Ovary (tissue), 3 donors: ENCODE results near the gene ADAM29.

Source experiments
- EP300 ChIP-seq: sonication (generic); formaldehyde crosslinking; IDR thresholded peaks from one replicate; pipeline ENCODE4 v1.6.1; 2017; ENCODE audit warnings: antibody characterized with exemption
- TF ChIP-seq, protein P1 (sequence below), 3 donors: fragments of 450-650 bp in 2 of 3; fragments of 200-600 bp in 1 of 3; IDR thresholded peaks; one replicate each; pipeline versions ENCODE4 v1.5.1 to v1.8.0; 2016 to 2022; ENCODE audit warnings: antibody characterized with exemption in 3 of 3, mild to moderate bottlenecking in 1 of 3
- donor health status: DM: no; HTN: no; CAD: no.

DNA sequence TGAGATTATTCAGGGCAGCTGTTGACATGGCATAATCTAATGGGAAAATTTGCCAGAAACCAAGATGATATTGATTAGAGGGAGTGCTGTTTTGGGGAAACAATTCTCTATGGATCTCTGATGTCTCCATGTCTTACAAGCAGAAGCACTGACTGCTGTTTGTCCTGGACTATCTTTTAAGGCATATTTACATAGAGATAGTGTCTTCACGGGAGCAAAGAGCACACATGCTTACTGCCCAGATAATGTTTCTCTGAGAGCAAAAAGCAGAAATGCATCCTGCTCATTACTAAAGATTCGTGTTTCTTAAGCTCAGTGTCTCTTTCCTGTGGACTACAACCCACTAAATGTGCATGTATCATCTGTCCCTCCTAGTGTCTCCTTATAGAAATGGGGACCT is 47.8 kb upstream of the ADAM29 start:
- TF ChIP-seq, protein P1, sequence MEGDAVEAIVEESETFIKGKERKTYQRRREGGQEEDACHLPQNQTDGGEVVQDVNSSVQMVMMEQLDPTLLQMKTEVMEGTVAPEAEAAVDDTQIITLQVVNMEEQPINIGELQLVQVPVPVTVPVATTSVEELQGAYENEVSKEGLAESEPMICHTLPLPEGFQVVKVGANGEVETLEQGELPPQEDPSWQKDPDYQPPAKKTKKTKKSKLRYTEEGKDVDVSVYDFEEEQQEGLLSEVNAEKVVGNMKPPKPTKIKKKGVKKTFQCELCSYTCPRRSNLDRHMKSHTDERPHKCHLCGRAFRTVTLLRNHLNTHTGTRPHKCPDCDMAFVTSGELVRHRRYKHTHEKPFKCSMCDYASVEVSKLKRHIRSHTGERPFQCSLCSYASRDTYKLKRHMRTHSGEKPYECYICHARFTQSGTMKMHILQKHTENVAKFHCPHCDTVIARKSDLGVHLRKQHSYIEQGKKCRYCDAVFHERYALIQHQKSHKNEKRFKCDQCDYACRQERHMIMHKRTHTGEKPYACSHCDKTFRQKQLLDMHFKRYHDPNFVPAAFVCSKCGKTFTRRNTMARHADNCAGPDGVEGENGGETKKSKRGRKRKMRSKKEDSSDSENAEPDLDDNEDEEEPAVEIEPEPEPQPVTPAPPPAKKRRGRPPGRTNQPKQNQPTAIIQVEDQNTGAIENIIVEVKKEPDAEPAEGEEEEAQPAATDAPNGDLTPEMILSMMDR (IDR thresholded peaks at IDR 0.05): no peak
- no peak for TF ChIP-seq EP300
